H1 (cell line): ENCODE measurements around the gene S100A10. TPM values are rescaled to one million over a fixed set of nuclear protein-coding genes. Genes with fewer than 3 reads are reported as not detected.

Experiments used
- CTCF ChIA-PET: fragments of 300-600 bp; sonication (Branson Sonifier 250); formaldehyde crosslinking; loops from one replicate; lab custom pipeline; 2021; ENCODE audit not compliant: partially characterized antibody; lab: Charles Lee
- POLR2A ChIA-PET: fragments of 300-600 bp; sonication (Branson Sonifier 250); formaldehyde crosslinking; loops from one replicate; lab custom pipeline; 2021; ENCODE audit warnings: inconsistent platforms; ENCODE audit not compliant: partially characterized antibody; lab: Charles Lee
- DNase-seq, 2 experiments: peaks; one replicate each; pipeline versions ENCODE4 v3.0.0 to v3.0.0-alpha.2; 2010 to 2022; ENCODE audit warnings: low spot score in 2 of 2, low read depth in 1 of 2, mixed read lengths in 1 of 2
- FAIRE-seq: peaks from 2 replicates; lab custom pipeline; 2011; peaks lifted over from hg19 to GRCh38; lab: Jason Lieb, UNC
- H2AFZ ChIP-seq: 2 replicates; pipeline ENCODE4 v1.8.1; 2012; ENCODE audit warnings: low read length, inconsistent platforms
- H2AK5ac ChIP-seq: 2 replicates; pipeline ENCODE4 v1.6.1; 2013; ENCODE audit warnings: low read depth, low read length
- H2BK120ac ChIP-seq: replicated peaks from 2 replicates; pipeline ENCODE3; 2013; ENCODE audit warnings: low read depth, low read length, inconsistent platforms
- H2BK12ac ChIP-seq: 2 replicates; pipeline ENCODE4 v1.6.1; 2013; ENCODE audit warnings: low read depth, low read length
- H2BK15ac ChIP-seq: 2 replicates; pipeline ENCODE4 v1.6.1; 2013; ENCODE audit warnings: low read length
- H2BK20ac ChIP-seq: 2 replicates; pipeline ENCODE4 v1.6.1; 2013; ENCODE audit warnings: low read length
- H2BK5ac ChIP-seq: 2 replicates; pipeline ENCODE4 v1.6.1; 2013; ENCODE audit warnings: low read depth, low read length
- H3K14ac ChIP-seq: 2 replicates; pipeline ENCODE4 v1.6.1; 2013; ENCODE audit warnings: inconsistent platforms; ENCODE audit not compliant: insufficient read length
- H3K18ac ChIP-seq: 2 replicates; pipeline ENCODE4 v1.6.1; 2013; ENCODE audit warnings: low read length; ENCODE audit errors: extremely low read depth
- H3K23ac ChIP-seq: 2 replicates; pipeline ENCODE4 v1.6.1; 2013; ENCODE audit warnings: inconsistent platforms; ENCODE audit not compliant: insufficient read length
- H3K23me2 ChIP-seq: 2 replicates; pipeline ENCODE4 v1.6.1; 2013; ENCODE audit warnings: low read depth, low read length
- H3K27ac ChIP-seq: 2 replicates; pipeline ENCODE4 v1.6.1; 2011; ENCODE audit warnings: low read depth, low read length, inconsistent platforms
- H3K27me3 ChIP-seq, 4 experiments: replicated peaks in 1 of 4; 1 replicate in 1 of 4; 2 replicates in 3 of 4; pipeline versions ENCODE4 v1.6.1 to v1.8.1; 2011 to 2013; ENCODE audit warnings: low read length in 3 of 4, mild to moderate bottlenecking in 3 of 4, inconsistent platforms in 2 of 4, mixed read lengths in 2 of 4, moderate library complexity in 1 of 4; ENCODE audit not compliant: control insufficient read depth in 3 of 4, insufficient read depth in 3 of 4; ENCODE audit errors: extremely low read depth in 1 of 4
- H3K36me3 ChIP-seq, 4 experiments: 2 replicates each; pipeline versions ENCODE4 v1.6.1 to v1.8.1; 2011 to 2013; ENCODE audit warnings: mild to moderate bottlenecking in 4 of 4, low read length in 3 of 4, moderate library complexity in 2 of 4, control low read depth in 1 of 4, inconsistent platforms in 1 of 4; ENCODE audit not compliant: insufficient read depth in 4 of 4, control insufficient read depth in 2 of 4
- H3K4ac ChIP-seq: replicated peaks from 2 replicates; pipeline ENCODE3; 2013; ENCODE audit warnings: low read length, low read depth, mixed read lengths, inconsistent platforms; ENCODE audit not compliant: insufficient read length
- H3K4me1 ChIP-seq, 4 experiments: replicated peaks in 1 of 4; 1 replicate in 1 of 4; 2 replicates in 3 of 4; pipeline versions ENCODE4 v1.6.1 to v1.8.1; 2011 to 2013; ENCODE audit warnings: low read length in 3 of 4, inconsistent platforms in 2 of 4, mixed read lengths in 1 of 4; ENCODE audit not compliant: insufficient read depth in 4 of 4, control insufficient read depth in 3 of 4
- H3K4me2 ChIP-seq, 2 experiments: 2 replicates each; pipeline versions ENCODE4 v1.6.1 to v1.8.1; 2011 to 2013; ENCODE audit warnings: low read depth in 2 of 2, low read length in 2 of 2, control low read depth in 1 of 2, inconsistent platforms in 1 of 2, mild to moderate bottlenecking in 1 of 2; ENCODE audit not compliant: insufficient read depth in 1 of 2
- H3K4me3 ChIP-seq, 4 experiments: fragments of 200-600, 300-600 bp in 1 of 4; sonication (generic), shearing (Covaris generic), sonication (Bioruptor Twin) in 1 of 4; 2 replicates each; pipeline versions ENCODE4 v1.5.1 to v1.8.1; 2011 to 2016; ENCODE audit warnings: low read length in 4 of 4, low read depth in 3 of 4, control low read depth in 2 of 4, inconsistent platforms in 2 of 4, mild to moderate bottlenecking in 2 of 4, mixed read lengths in 1 of 4, moderate library complexity in 1 of 4; ENCODE audit not compliant: insufficient read depth in 2 of 4; ENCODE audit errors: extremely low read depth in 1 of 4
- H3K56ac ChIP-seq: replicated peaks from 2 replicates; pipeline ENCODE3; 2013; ENCODE audit warnings: low read depth, mild to moderate bottlenecking, mixed read lengths, low read length, inconsistent platforms; ENCODE audit not compliant: insufficient read length
- H3K79me1 ChIP-seq: 2 replicates; pipeline ENCODE4 v1.6.1; 2013; ENCODE audit warnings: low read depth, low read length, control low read depth
- H3K79me2 ChIP-seq, 2 experiments: 2 replicates each; pipeline versions ENCODE4 v1.6.1 to v1.8.1; 2012 to 2013; ENCODE audit warnings: low read length in 2 of 2, mild to moderate bottlenecking in 2 of 2, inconsistent platforms in 1 of 2; ENCODE audit not compliant: insufficient read depth in 2 of 2, control insufficient read depth in 1 of 2
- H3K9ac ChIP-seq, 4 experiments: replicated peaks in 1 of 4; 1 replicate in 1 of 4; 2 replicates in 3 of 4; pipeline versions ENCODE4 v1.6.1 to v1.8.1; 2011 to 2013; ENCODE audit warnings: low read depth in 3 of 4, low read length in 3 of 4, control low read depth in 2 of 4, mild to moderate bottlenecking in 2 of 4, moderate library complexity in 2 of 4, inconsistent platforms in 1 of 4; ENCODE audit errors: extremely low read depth in 1 of 4
- H3K9me3 ChIP-seq, 2 experiments: 2 replicates each; pipeline versions ENCODE4 v1.6.1 to v1.8.1; 2012 to 2013; ENCODE audit warnings: mild to moderate bottlenecking in 2 of 2, moderate library complexity in 2 of 2, control low read depth in 1 of 2, inconsistent platforms in 1 of 2, low read depth in 1 of 2, low read length in 1 of 2, mixed read lengths in 1 of 2; ENCODE audit not compliant: insufficient read depth in 2 of 2
- H4K20me1 ChIP-seq, 2 experiments: replicated peaks in 1 of 2; 2 replicates each; pipeline versions ENCODE3 to v1.8.1; 2011 to 2013; ENCODE audit warnings: inconsistent platforms in 2 of 2, low read length in 2 of 2, mild to moderate bottlenecking in 1 of 2; ENCODE audit not compliant: insufficient read depth in 2 of 2, control insufficient read depth in 1 of 2
- H4K5ac ChIP-seq: 2 replicates; pipeline ENCODE4 v1.6.1; 2013; ENCODE audit warnings: low read length, low read depth, mixed read lengths, inconsistent platforms; ENCODE audit not compliant: insufficient read length
- H4K8ac ChIP-seq: 2 replicates; pipeline ENCODE4 v1.8.0; 2013; ENCODE audit warnings: mild to moderate bottlenecking, moderate library complexity, low read length, inconsistent platforms; ENCODE audit not compliant: insufficient read depth; ENCODE audit errors: extremely low read depth
- H4K91ac ChIP-seq: replicated peaks from 2 replicates; pipeline ENCODE3; 2013; ENCODE audit warnings: low read length, mixed read lengths, inconsistent platforms; ENCODE audit not compliant: insufficient read length
- ASH2L ChIP-seq: fragments of 200-600, 300-600 bp; sonication (generic); IDR thresholded peaks from one replicate; pipeline ENCODE4 v1.7.1; 2017; ENCODE audit warnings: low read length
- ATF2 ChIP-seq: IDR thresholded peaks from 2 replicates; pipeline ENCODE4 v1.6.1; 2012; ENCODE audit warnings: low read length, inconsistent platforms
- CHD2 ChIP-seq: IDR thresholded peaks from 2 replicates; pipeline ENCODE4 v1.6.1; 2012; ENCODE audit warnings: low read length, improper control_type of control experiment
- EGR1 ChIP-seq: IDR thresholded peaks from 2 replicates; pipeline ENCODE4 v1.6.1; 2011; ENCODE audit warnings: low read depth, low read length, borderline replicate concordance
- FOSL1 ChIP-seq: IDR thresholded peaks from 2 replicates; pipeline ENCODE4 v1.6.1; 2011; ENCODE audit warnings: mild to moderate bottlenecking, low read depth, low read length, moderate library complexity; ENCODE audit not compliant: insufficient read depth
- HDAC6 ChIP-seq: IDR thresholded peaks from one replicate; pipeline ENCODE4 v1.7.1; 2012; ENCODE audit warnings: low read depth, mild to moderate bottlenecking, inconsistent platforms, low read length, moderate library complexity
- KDM1A ChIP-seq: fragments of 200-600, 300-600 bp; sonication (generic); IDR thresholded peaks from 2 replicates; pipeline ENCODE4 v1.7.1; 2016; ENCODE audit warnings: mild to moderate bottlenecking, low read length, borderline replicate concordance
- KDM5A ChIP-seq: fragments of 200-600 bp; IDR thresholded peaks from 2 replicates; pipeline ENCODE4 v1.7.1; 2012; ENCODE audit warnings: mild to moderate bottlenecking, low read length, inconsistent platforms, mixed read lengths
- MAFK ChIP-seq: IDR thresholded peaks from 2 replicates; pipeline ENCODE4 v1.6.1; 2012; ENCODE audit warnings: low read depth, mild to moderate bottlenecking, improper control_type of control experiment, low read length
- POLR2AphosphoS5 ChIP-seq: IDR thresholded peaks from 2 replicates; pipeline ENCODE4 v1.6.1; 2011; ENCODE audit warnings: low read depth, low read length
- RBBP5 ChIP-seq: IDR thresholded peaks from 2 replicates; pipeline ENCODE4 v1.7.1; 2012; ENCODE audit warnings: low read depth, mild to moderate bottlenecking, inconsistent platforms, low read length, moderate library complexity, borderline replicate concordance
- SAP30 ChIP-seq: fragments of 300-600 bp; sonication (generic); IDR thresholded peaks from 2 replicates; pipeline ENCODE4 v1.7.1; 2012; ENCODE audit warnings: low read length, moderate library complexity, mild to moderate bottlenecking, inconsistent platforms; ENCODE audit not compliant: insufficient read depth, insufficient replicate concordance
- SUZ12 ChIP-seq: fragments of 200-600 bp; sonication (generic); IDR thresholded peaks from 2 replicates; pipeline ENCODE4 v1.6.1; 2012; ENCODE audit warnings: mild to moderate bottlenecking, inconsistent platforms, low read length, moderate library complexity, mixed read lengths
- TCF12 ChIP-seq: IDR thresholded peaks from 2 replicates; pipeline ENCODE4 v1.6.1; 2011; ENCODE audit warnings: low read depth, mild to moderate bottlenecking, low read length
- WGBS, 2 experiments: shearing (Covaris generic) in 1 of 2; methylation state at CpG; one replicate each; pipeline versions ENCODE4 v1.1.6 to v1.1.7; 2013 to 2015; ENCODE audit warnings: low lambda C conversion rate in 2 of 2, mixed read lengths in 2 of 2, inconsistent platforms in 1 of 2, low coverage in 1 of 2, missing lambda C conversion rate in 1 of 2; ENCODE audit not compliant: insufficient replicate concordance in 2 of 2, insufficient coverage in 1 of 2, insufficient read length in 1 of 2; ENCODE audit errors: extremely low coverage in 1 of 2, missing lambda C conversion rate in 1 of 2; 5-methylcytosine and 5-hydroxymethylcytosine counted together
- polyA plus RNA-seq, 7 experiments: library from polyadenylated mRNA; depleted of rRNA in 3 of 7; stranded (reverse) in 5 of 7; unstranded in 2 of 7; fragments of >200 nt in 5 of 7; fragments of 200-250 nt in 2 of 7; gene quantifications; 1 replicate in 5 of 7; 2 replicates in 1 of 7; 4 replicates in 1 of 7; pipeline versions ENCODE4 v1.2.1 to v1.2.3, GENCODE V29; 2011 to 2013; ENCODE audit warnings: missing spikeins in 2 of 7, mixed read lengths in 2 of 7
- total RNA-seq: library from RNA; stranded (reverse); fragmentation: NEBNext Ultra II Directional; extraction: Animal tissue kit (Norgen Biotek cat#: 25700); gene quantifications from 2 replicates; pipeline ENCODE4 v1.2.1, GENCODE V29; 2021

S100A10 gene
- total and polyA plus RNA-seq, 2 of the 8 experiments (the other 6 are each of a cell fraction or from before 2014, with no cell fraction given): 23.9 to 231 TPM

GRCh38 chr1:151935154-151935553 lies 58.5 kb downstream of the S100A10 start:
- Histone ChIP-seq H3K4ac (no peak overlapping the region), H3K79me1 (no peaks in the 10 kb centered on the region), H2BK20ac (no peak overlapping the region), H3K14ac (no peak overlapping the region), H2BK12ac (no peak overlapping the region), H2BK15ac (no peak overlapping the region), H3K23me2 (no peaks in the 10 kb centered on the region), H3K4me2 (no peak overlapping the region), H4K91ac (no peak overlapping the region), H3K23ac (no peak overlapping the region), H3K56ac (no peak overlapping the region), H3K9ac (no peak overlapping the region), H3K27me3 (no peaks in the 10 kb centered on the region), H3K18ac (no peak overlapping the region), H2AK5ac (no peak overlapping the region), H3K79me2 (no peaks in the 10 kb centered on the region), H3K36me3 (no peaks in the 10 kb centered on the region), H4K8ac (no peak overlapping the region), H4K5ac (no peak overlapping the region), H3K27ac (no peak overlapping the region), H3K4me1 (no peaks in the 10 kb centered on the region), H2BK5ac (no peak overlapping the region), H2AFZ (no peak overlapping the region), H2BK120ac (no peak overlapping the region), H4K20me1 (no peaks in the 10 kb centered on the region), H3K9me3 (no peaks in the 10 kb centered on the region), H3K4me3 (no peak overlapping the region)
- ChIA-PET CTCF (interaction anchor here (0.8 to 11.3 kb wide), 25 partner anchors 10 to 175 kb away, joined by 3 to 180 read pairs (median 7); partner anchors contain the start of gene S100A10), POLR2A (no interaction called here)
- FAIRE-seq (no peak), DNase-seq (no peak)
- WGBS, 2 experiments: 68% methylated on average over 3 of the region's 3 CpGs; no CpG with 5 or more reads in 1 of the 2 experiments
- TF ChIP-seq MAFK (no peak), CHD2 (no peak), SAP30 (no peak), KDM5A (no peak), ASH2L (no peak), POLR2AphosphoS5 (no peak), EGR1 (no peak), HDAC6 (no peak), TCF12 (no peak), KDM1A (no peak), ATF2 (no peak), SUZ12 (no peak), FOSL1 (no peak), RBBP5 (no peak)
